Measurements from ENCODE around the gene TES. TPM values are rescaled to one million over a fixed set of nuclear protein-coding genes. Genes with fewer than 3 reads are reported as not detected.

TES gene
- total and polyA plus RNA-seq, 11 donors = 10.3 to 66.9 (median 22.8) TPM

- Histone ChIP-seq H3K27me3 (no peaks in the 10 kb centered on the region), H3K4me1 (peaks cover 0 to 24% (median 11%) of the 10 kb centered on the region in 12 donors), H3K27ac (peak overlapping the region in 4 of 12 donors; percentile 31 to 51 (median 46)), H3K4me3 (no peak overlapping the region), H3K36me3 (no peaks in the 10 kb centered on the region), H3K9me3 (peaks cover 0 to 3% (median 0%) of the 10 kb centered on the region in 12 donors)
- DNase-seq (no peak), ATAC-seq (peak; percentile 76 to 89 (median 86))
- TF ChIP-seq CTCF (IDR thresholded peaks at IDR 0.05) (no peak), POLR2A (IDR thresholded peaks at IDR 0.05) (no peak)
- intact Hi-C loops (cut with DNase I) = loop anchor here in 3 of 10 donors (5.0 to 10.0 kb wide), 4 partner anchors 35 to 78 kb away; no protein-coding TSS in a partner anchor
These were observed 66.7 kb downstream of the TES start for GRCh38 chr7:116277070-116277469.

- TF ChIP-seq CTCF (IDR thresholded peaks at IDR 0.05) (no peak), POLR2A (IDR thresholded peaks at IDR 0.05) (no peak)
- Histone ChIP-seq H3K4me1 (peaks cover 0 to 18% (median 6%) of the 10 kb centered on the region in 12 donors), H3K27ac (no peak overlapping the region), H3K36me3 (no peaks in the 10 kb centered on the region), H3K9me3 (peaks cover 0 to 3% (median 0%) of the 10 kb centered on the region in 12 donors), H3K4me3 (no peak overlapping the region), H3K27me3 (no peaks in the 10 kb centered on the region)
- DNase-seq = no peak
- intact Hi-C loops (cut with DNase I) = loop anchor here in 3 of 10 donors (5.0 to 10.0 kb wide), 4 partner anchors 33 to 76 kb away; no protein-coding TSS in a partner anchor
- no peak for ATAC-seq
These were observed 68.9 kb downstream of the TES start for GRCh38 chr7:116279217-116279616.

GRCh38 chr7:116280803-116281202 lies 70.5 kb downstream of the TES start:
- Histone ChIP-seq H3K4me3 (no peak overlapping the region), H3K27me3 (no peaks in the 10 kb centered on the region), H3K4me1 (peaks cover 0 to 18% (median 6%) of the 10 kb centered on the region in 12 donors), H3K9me3 (peaks cover 0 to 3% (median 0%) of the 10 kb centered on the region in 12 donors), H3K36me3 (no peaks in the 10 kb centered on the region), H3K27ac (peak overlapping the region in 5 of 12 donors; percentile 1 to 26 (median 14))
- no peak for TF ChIP-seq POLR2A (IDR thresholded peaks at IDR 0.05)
- no peak for TF ChIP-seq CTCF (IDR thresholded peaks at IDR 0.05)
- DNase-seq = no peak
- 53 to 64% (median 60%) methylated on average over 2 of the region's 2 CpGs for whole genome bisulfite sequencing, 4 donors
- intact Hi-C loops (cut with DNase I) = loop anchor here in 4 of 10 donors (5.0 to 10.0 kb wide), 3 partner anchors 36 to 66 kb away; no protein-coding TSS in a partner anchor
- ATAC-seq = peak in 2 of 4 donors; percentile 33 to 68

DNA sequence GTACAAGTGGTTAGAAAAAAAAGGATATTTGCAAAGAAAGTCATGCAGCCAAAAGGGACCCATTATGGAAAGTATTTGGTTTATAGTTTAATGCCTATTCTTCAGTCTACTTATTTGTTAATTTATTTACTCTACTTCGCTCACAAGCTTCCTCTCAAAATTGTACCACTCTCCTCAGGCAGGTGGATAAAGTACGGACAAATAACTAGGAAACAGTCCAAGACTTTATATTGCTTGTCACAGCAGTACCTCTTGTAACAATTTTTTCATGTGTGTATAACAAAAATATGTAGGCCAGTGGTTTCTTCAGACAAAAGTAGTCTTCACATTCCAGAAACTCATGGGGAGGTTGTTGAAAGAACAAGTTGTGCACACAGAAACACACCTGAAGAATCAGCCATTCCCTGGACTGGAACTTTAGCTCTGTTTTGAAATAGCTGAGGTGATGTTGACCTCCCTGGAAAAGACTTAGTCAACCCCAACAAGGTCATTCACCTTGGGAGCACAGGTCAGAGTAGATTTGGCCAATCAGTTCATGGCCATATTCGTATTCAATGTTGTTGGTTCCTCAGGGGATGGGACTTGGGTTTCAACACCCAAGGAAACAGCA lies 73.4 kb downstream of the TES start:
- no peak for ATAC-seq
- Histone ChIP-seq H3K4me1 (peaks cover 0 to 15% (median 2%) of the 10 kb centered on the region in 12 donors), H3K27me3 (no peaks in the 10 kb centered on the region), H3K36me3 (no peaks in the 10 kb centered on the region), H3K4me3 (no peak overlapping the region), H3K9me3 (no peaks in the 10 kb centered on the region), H3K27ac (no peak overlapping the region)
- no peak for TF ChIP-seq POLR2A (IDR thresholded peaks at IDR 0.05)
- no peak for TF ChIP-seq CTCF (IDR thresholded peaks at IDR 0.05)
- DNase-seq = no peak
- 92 to 95% (median 94%) methylated on average over 3 of the region's 3 CpGs for WGBS, 4 donors
- intact Hi-C loops (cut with DNase I) = loop anchor here in 4 of 10 donors (5.0 to 10.0 kb wide), 3 partner anchors 34 to 64 kb away; no protein-coding TSS in a partner anchor

All from heart left ventricle (tissue), 16 donors.